Upper lobe of right lung (tissue), 1 donor: Measurements from ENCODE around the gene PMPCA. TPM values are rescaled to one million over a fixed set of nuclear protein-coding genes. Genes with fewer than 3 reads are reported as not detected.
A peak's percentile ranks its signal among the peaks of the same experiment; 100 is the strongest.

Experiments used
- ATAC-seq: fragments of 200-7000 bp; cut with Tn5 transposase; one replicate; pipeline ENCODE4 v1.9.1; 2020; ENCODE audit warnings: mild to moderate bottlenecking, moderate library complexity
- DNase-seq: peaks from one replicate; pipeline ENCODE4 v3.0.0-alpha.2; 2020
- H3K27ac ChIP-seq: fragments of 200-600 bp; one replicate; pipeline ENCODE4 v1.8.0; 2022
- H3K27me3 ChIP-seq: fragments of 200-600 bp; one replicate; pipeline ENCODE4 v1.8.0; 2022; ENCODE audit warnings: mild to moderate bottlenecking
- H3K36me3 ChIP-seq: fragments of 200-600 bp; one replicate; pipeline ENCODE4 v1.8.0; 2022
- H3K4me1 ChIP-seq: fragments of 200-600 bp; one replicate; pipeline ENCODE4 v1.8.0; 2022
- H3K4me3 ChIP-seq: fragments of 200-600 bp; one replicate; pipeline ENCODE4 v1.8.0; 2022; ENCODE audit warnings: mild to moderate bottlenecking
- H3K9me3 ChIP-seq: fragments of 200-600 bp; one replicate; pipeline ENCODE4 v1.8.0; 2022
- CTCF ChIP-seq: fragments of 200-600 bp; IDR thresholded peaks from one replicate; pipeline ENCODE4 v1.8.0; 2022; ENCODE audit warnings: antibody characterized with exemption
- intact Hi-C: fragments of 100-400 bp; cut with DNase I; formaldehyde crosslinking; loops from one replicate; pipeline ENCODE4 v1.11.0; 2022
- total RNA-seq: library from RNA; stranded (reverse); fragmentation: NEBNext Ultra II Directional; extraction: Animal tissue kit (Norgen Biotek cat#: 25700); gene quantifications from one replicate; pipeline ENCODE4 v1.2.1, GENCODE V29; 2021
- donor health status: DM: no; HTN: yes; CAD: no; lungs with severe emphysema.

PMPCA gene
- total RNA-seq, 1 donor from 2014 or later, result 41.9 TPM

- H3K9me3 ChIP-seq, result no peaks in the 10 kb centered on the region
- H3K27me3 ChIP-seq, result no peaks in the 10 kb centered on the region
- DNase-seq (peak; percentile 77), ATAC-seq (peak; percentile 35)
- H3K4me3 ChIP-seq, result peak overlapping the region; percentile 69
- intact Hi-C loops, result no loop called here
- H3K4me1 ChIP-seq, result peaks cover 21% of the 10 kb centered on the region
- H3K27ac ChIP-seq, result peak overlapping the region; percentile 70
- H3K36me3 ChIP-seq, result peaks cover 36% of the 10 kb centered on the region
- TF ChIP-seq CTCF, result no peak
Measured at GRCh38 chr9:136438548-136439480, 28.4 kb downstream of the PMPCA start.

- peaks cover 45% of the 10 kb centered on the region for H3K36me3 ChIP-seq
- TF ChIP-seq CTCF, result peak; percentile 57
- no peaks in the 10 kb centered on the region for H3K27me3 ChIP-seq
- peaks cover 21% of the 10 kb centered on the region for H3K4me1 ChIP-seq
- ATAC-seq (peak; percentile 95), DNase-seq (peak; percentile 89)
- intact Hi-C loops, result no loop called here
- H3K9me3 ChIP-seq, result no peaks in the 10 kb centered on the region
- H3K4me3 ChIP-seq, result peak within 1 kb of the TSS; percentile 69
- H3K27ac ChIP-seq, result peak within 1 kb of the TSS; percentile 70
Measured at GRCh38 chr9:136439481-136440408, 29.3 kb downstream of the PMPCA start, which contains the start of gene INPP5E. TSS of gene INPP5E (minus strand) at chr9:136439845. CDS start at chr9:136439419, 426 bp downstream.

- H3K36me3 ChIP-seq, result peaks cover 60% of the 10 kb centered on the region
- no peaks in the 10 kb centered on the region for H3K9me3 ChIP-seq
- no peak overlapping the region for H3K4me3 ChIP-seq
- no peaks in the 10 kb centered on the region for H3K27me3 ChIP-seq
- intact Hi-C loops, result no loop called here
- DNase-seq (no peak), ATAC-seq (no peak)
- H3K4me1 ChIP-seq, result peaks cover 21% of the 10 kb centered on the region
- H3K27ac ChIP-seq, result no peak overlapping the region
- no peak for TF ChIP-seq CTCF
Measured at GRCh38 chr9:136441191-136441680, 30.8 kb downstream of the PMPCA start.

GRCh38 chr9:136441681-136442245, 31.3 kb downstream of the PMPCA start:
- peaks cover 66% of the 10 kb centered on the region for H3K36me3 ChIP-seq

More at GRCh38 chr9:136441681-136442245, 31.3 kb downstream of the PMPCA start:
- H3K4me3 ChIP-seq, result no peak overlapping the region
- no peaks in the 10 kb centered on the region for H3K27me3 ChIP-seq
- ATAC-seq (no peak), DNase-seq (no peak)
- H3K4me1 ChIP-seq, result peaks cover 21% of the 10 kb centered on the region
- intact Hi-C loops, result no loop called here
- H3K9me3 ChIP-seq, result no peaks in the 10 kb centered on the region
- no peak overlapping the region for H3K27ac ChIP-seq
- TF ChIP-seq CTCF, result no peak
